Esophagus (tissue), 2 donors: ENCODE data around the gene APIP. TPM values are rescaled to one million over a fixed set of nuclear protein-coding genes. Genes with fewer than 3 reads are reported as not detected.

Source experiments
- H3K27ac ChIP-seq, 2 donors: one replicate each; pipeline ENCODE4 v1.5.1; 2013; ENCODE audit warnings: low read depth in 2 of 2, mild to moderate bottlenecking in 2 of 2, inconsistent platforms in 1 of 2, low read length in 1 of 2, moderate library complexity in 1 of 2
- H3K27me3 ChIP-seq, 2 donors: one replicate each; pipeline ENCODE4 v1.6.1; 2013; ENCODE audit warnings: low read length in 2 of 2, control low read depth in 1 of 2, mild to moderate bottlenecking in 1 of 2; ENCODE audit not compliant: insufficient read depth in 2 of 2, control insufficient read depth in 1 of 2
- H3K36me3 ChIP-seq, 2 donors: one replicate each; pipeline ENCODE4 v1.6.1; 2013; ENCODE audit warnings: low read length in 1 of 2; ENCODE audit not compliant: control insufficient read depth in 2 of 2, insufficient read depth in 2 of 2
- H3K4me1 ChIP-seq, 2 donors: one replicate each; pipeline ENCODE4 v1.6.1; 2013; ENCODE audit warnings: low read length in 1 of 2; ENCODE audit not compliant: control insufficient read depth in 2 of 2, insufficient read depth in 2 of 2
- H3K4me3 ChIP-seq, 2 donors: one replicate each; pipeline ENCODE4 v1.5.1; 2013; ENCODE audit warnings: low read length in 2 of 2, mild to moderate bottlenecking in 2 of 2, low read depth in 1 of 2, moderate library complexity in 1 of 2
- H3K9me3 ChIP-seq, 2 donors: one replicate each; pipeline ENCODE4 v1.6.1; 2013; ENCODE audit warnings: mild to moderate bottlenecking in 2 of 2, low read depth in 1 of 2, low read length in 1 of 2, moderate library complexity in 1 of 2; ENCODE audit not compliant: control insufficient read depth in 2 of 2, insufficient read depth in 1 of 2
- WGBS, 2 donors: extraction: QIAGEN DNeasy Blood & Tissue Kit; methylation state at CpG; one replicate each; pipeline ENCODE4 v1.1.7; 2013; 5-methylcytosine and 5-hydroxymethylcytosine counted together
- polyA plus RNA-seq, 2 donors: library from polyadenylated mRNA; stranded (reverse); fragments of 200-250 nt; gene quantifications; one replicate each; pipeline ENCODE4 v1.2.3, GENCODE V29; 2013
- donor health status: healthy with polysubstance abuse.
- donor health status: Bipolar disorder and iron deficiency.

The APIP gene
- polyA plus RNA-seq, 2 donors, result 8.5 to 12.5 TPM

- no peak overlapping the region for H3K27ac ChIP-seq
- no peaks in the 10 kb centered on the region for H3K4me1 ChIP-seq
- H3K36me3 ChIP-seq, result no peaks in the 10 kb centered on the region
- H3K27me3 ChIP-seq, result no peaks in the 10 kb centered on the region
- no peak overlapping the region for H3K4me3 ChIP-seq
- H3K9me3 ChIP-seq, result no peaks in the 10 kb centered on the region
Observed at GRCh38 chr11:34948696-34949095, 32.5 kb upstream of the APIP start.

GRCh38 chr11:34944692-34945091 is 28.5 kb upstream of the APIP start:
- 97 to 100% methylated on average over 1 of the region's 1 CpG for WGBS, 2 donors
- H3K4me1 ChIP-seq, result no peaks in the 10 kb centered on the region
- no peak overlapping the region for H3K4me3 ChIP-seq
- no peak overlapping the region for H3K27ac ChIP-seq
- no peaks in the 10 kb centered on the region for H3K9me3 ChIP-seq
- H3K36me3 ChIP-seq, result peaks cover 0 to 2% of the 10 kb centered on the region in 2 donors
- no peaks in the 10 kb centered on the region for H3K27me3 ChIP-seq

DNA sequence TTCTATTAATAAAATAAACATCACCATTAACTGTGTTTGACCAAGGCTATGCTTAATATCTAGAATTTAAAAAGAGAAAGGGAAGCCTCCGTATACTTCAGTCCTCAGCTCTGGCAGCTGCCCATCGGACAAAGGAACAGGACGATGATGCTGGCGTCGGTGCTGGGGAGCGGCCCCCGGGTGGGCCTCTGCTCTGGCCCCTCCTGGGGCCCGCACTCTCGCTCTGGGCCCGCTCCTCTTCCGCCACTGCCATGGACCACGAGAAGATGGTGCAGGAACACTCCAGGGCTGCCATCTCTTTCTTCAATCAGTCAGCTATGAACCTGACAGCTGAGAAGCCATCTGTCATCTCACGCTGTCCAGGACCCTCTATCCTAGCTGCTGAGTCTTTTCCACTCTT is 25.5 kb upstream of the APIP start:
- H3K27ac ChIP-seq, result no peak overlapping the region
- no peaks in the 10 kb centered on the region for H3K4me1 ChIP-seq
- 94 to 97% methylated on average over 13 of the region's 13 CpGs for WGBS, 2 donors
- no peak overlapping the region for H3K4me3 ChIP-seq
- H3K27me3 ChIP-seq, result no peaks in the 10 kb centered on the region
- no peaks in the 10 kb centered on the region for H3K9me3 ChIP-seq
- H3K36me3 ChIP-seq, result peaks cover 0 to 2% of the 10 kb centered on the region in 2 donors

DNA sequence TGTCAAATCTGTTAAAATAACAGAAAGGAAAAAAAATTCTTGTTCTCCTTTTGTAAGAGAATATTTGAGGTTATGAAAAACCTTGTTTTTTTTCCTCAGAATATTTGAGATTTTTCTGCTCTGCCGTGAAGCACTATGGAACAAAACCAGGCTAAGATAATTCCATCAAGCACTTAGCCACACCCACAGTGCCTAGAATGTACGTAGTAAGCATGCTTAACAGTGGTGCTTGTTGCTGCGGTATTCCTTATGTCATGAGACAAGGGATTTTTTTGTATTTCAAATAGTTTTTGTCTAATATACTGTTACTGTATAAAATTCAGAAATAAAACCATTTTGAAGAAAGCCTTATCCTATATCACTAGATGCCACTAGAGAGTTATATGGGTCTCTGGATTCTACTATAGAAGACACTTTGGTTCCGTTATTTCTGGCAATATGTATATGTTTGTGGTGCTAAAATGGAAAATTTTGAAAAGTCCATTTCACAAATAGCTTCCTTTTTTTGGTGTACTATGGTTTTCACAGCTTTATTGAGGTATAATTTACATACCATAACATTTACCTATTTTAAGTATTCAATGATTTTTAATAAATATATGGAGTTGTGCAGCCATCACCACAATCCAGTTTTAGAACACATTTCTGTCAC is 24.0 kb upstream of the APIP start:
- Histone ChIP-seq H3K27me3 (no peaks in the 10 kb centered on the region), H3K4me3 (no peak overlapping the region), H3K36me3 (peaks cover 0 to 2% of the 10 kb centered on the region in 2 donors), H3K27ac (no peak overlapping the region), H3K4me1 (no peaks in the 10 kb centered on the region), H3K9me3 (no peaks in the 10 kb centered on the region)
- WGBS, 2 donors, result 78 to 80% methylated on average over 4 of the region's 4 CpGs

DNA sequence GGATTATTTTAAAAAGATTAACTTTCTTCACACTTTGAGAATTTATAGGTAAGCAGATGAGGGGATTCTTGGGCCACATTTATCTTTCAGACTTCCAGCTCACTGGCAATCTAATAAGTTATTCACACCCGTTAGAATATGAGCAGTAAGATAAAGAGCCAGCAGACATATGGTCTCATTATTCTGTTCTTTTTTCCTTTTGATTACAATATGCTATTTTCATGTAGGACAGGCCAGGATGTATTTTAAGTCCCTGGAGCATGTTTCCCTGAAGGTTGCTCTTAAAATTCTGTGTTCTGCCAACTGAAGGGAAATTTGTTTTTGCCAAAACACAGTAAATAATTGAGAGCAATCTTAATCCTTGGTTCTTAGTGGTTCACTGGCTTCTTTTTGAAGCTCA is 22.4 kb upstream of the APIP start:
- H3K27me3 ChIP-seq, result no peaks in the 10 kb centered on the region
- H3K36me3 ChIP-seq, result peaks cover 0 to 2% of the 10 kb centered on the region in 2 donors
- 43 to 72% methylated on average over 1 of the region's 1 CpG for WGBS, 2 donors
- H3K4me3 ChIP-seq, result no peak overlapping the region
- no peak overlapping the region for H3K27ac ChIP-seq
- H3K9me3 ChIP-seq, result no peaks in the 10 kb centered on the region
- no peaks in the 10 kb centered on the region for H3K4me1 ChIP-seq

- Histone ChIP-seq H3K27ac (no peak overlapping the region), H3K9me3 (no peaks in the 10 kb centered on the region), H3K36me3 (peaks cover 0 to 2% of the 10 kb centered on the region in 2 donors), H3K27me3 (no peaks in the 10 kb centered on the region), H3K4me3 (no peak overlapping the region), H3K4me1 (no peaks in the 10 kb centered on the region)
- 87% methylated on average over 6 of the region's 6 CpGs for WGBS, 2 donors
Observed at GRCh38 chr11:34936945-34937629, 20.9 kb upstream of the APIP start.

DNA sequence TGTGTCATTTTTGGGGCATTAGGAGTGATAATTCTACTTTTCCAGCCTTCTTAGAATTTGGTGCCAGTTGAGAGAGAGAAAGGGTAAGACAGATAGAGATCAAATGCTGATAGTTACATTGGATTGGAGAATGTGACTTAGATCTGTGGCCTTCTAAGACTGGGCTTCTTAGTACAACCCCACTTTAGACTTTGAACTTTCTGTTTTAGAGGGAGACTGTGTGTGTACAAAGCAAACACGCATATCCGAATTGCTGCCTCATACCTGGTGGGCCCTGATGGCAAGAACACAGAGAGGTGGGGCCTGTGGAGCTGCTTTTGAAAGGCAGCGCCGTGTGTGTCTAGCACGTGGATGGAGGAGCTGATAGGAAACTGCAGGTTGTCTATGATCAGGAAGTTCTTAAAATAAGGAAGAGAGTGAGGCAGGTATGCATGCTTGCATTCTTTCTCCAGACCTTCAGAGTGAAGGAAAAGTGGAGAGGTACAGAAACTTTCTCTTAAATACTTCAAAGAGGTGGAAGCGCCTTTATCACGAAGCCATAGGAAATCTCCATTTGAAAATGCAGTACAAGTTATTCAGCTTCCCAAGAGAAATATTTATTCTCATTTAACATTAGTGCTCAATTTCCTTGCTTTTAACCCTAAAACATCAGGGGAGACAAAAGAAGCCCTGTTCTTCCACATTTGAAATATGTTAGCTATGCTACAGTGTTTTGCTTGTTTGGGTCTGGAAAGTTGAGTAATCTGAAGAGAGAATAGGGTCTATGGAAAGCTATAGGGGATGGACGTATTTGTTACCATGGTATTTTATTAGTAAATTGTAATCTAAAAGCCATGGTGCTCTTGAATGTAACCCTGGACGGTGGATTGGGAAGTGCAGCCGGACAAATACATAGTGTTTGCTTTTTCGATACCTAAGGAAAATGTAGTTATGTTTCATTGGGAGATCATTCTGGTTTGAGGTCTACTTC is 13.9 kb upstream of the APIP start:
- Histone ChIP-seq H3K4me1 (no peaks in the 10 kb centered on the region), H3K4me3 (no peak overlapping the region), H3K27me3 (no peaks in the 10 kb centered on the region), H3K9me3 (no peaks in the 10 kb centered on the region), H3K27ac (no peak overlapping the region), H3K36me3 (no peaks in the 10 kb centered on the region)
- 80 to 90% methylated on average over 11 of the region's 11 CpGs for WGBS, 2 donors

DNA sequence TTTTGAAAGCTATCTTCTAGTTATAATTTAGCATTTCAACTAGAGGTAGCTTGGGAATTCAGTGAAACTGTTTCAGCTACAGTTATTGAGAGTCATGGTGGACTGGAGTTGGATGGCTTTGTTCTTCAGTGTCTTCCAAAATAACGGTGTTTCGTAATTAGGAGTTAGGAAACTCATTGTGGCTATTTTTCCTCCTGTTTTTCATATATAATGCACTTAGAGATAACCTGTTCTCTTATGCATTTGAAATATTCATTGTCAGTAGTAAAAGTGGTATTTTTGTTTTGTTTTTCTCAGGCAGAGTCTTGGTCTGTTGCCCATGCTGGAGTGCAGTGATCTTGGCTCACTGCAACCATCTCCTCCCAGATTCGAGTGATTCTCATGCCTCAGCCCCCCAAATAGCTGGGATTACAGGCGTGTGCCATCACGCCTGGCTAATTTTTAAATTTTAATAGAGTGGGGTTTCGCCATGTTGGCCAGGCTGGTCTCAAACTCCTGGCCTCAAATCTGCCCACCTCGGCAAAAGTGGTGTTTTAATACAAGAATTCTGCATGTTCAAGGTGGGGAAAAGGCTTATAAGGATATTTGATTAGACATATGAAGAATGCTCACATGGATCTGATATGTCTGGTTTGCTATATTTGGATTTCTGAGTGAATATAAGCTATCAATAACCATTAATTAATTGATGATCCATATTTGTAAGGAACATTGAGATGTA is 12.9 kb upstream of the APIP start:
- WGBS, 2 donors, result 86 to 92% methylated on average over 7 of the region's 7 CpGs
- no peaks in the 10 kb centered on the region for H3K36me3 ChIP-seq
- H3K9me3 ChIP-seq, result no peaks in the 10 kb centered on the region
- H3K4me1 ChIP-seq, result no peaks in the 10 kb centered on the region
- no peak overlapping the region for H3K4me3 ChIP-seq
- no peaks in the 10 kb centered on the region for H3K27me3 ChIP-seq
- H3K27ac ChIP-seq, result no peak overlapping the region

- 71 to 82% methylated on average over 3 of the region's 3 CpGs for WGBS, 2 donors
- H3K27ac ChIP-seq, result no peak overlapping the region
- no peak overlapping the region for H3K4me3 ChIP-seq
- no peaks in the 10 kb centered on the region for H3K27me3 ChIP-seq
- H3K9me3 ChIP-seq, result no peaks in the 10 kb centered on the region
- no peaks in the 10 kb centered on the region for H3K4me1 ChIP-seq
- no peaks in the 10 kb centered on the region for H3K36me3 ChIP-seq
Observed at GRCh38 chr11:34928268-34928959, 12.2 kb upstream of the APIP start.
